ENCODE results near the gene TOMT.

- no peak for TF ChIP-seq POLR2A (IDR thresholded peaks at IDR 0.05)
- no peak for TF ChIP-seq CTCF (IDR thresholded peaks at IDR 0.05)
- TF ChIP-seq POLR2AphosphoS5 (IDR thresholded peaks at IDR 0.05) = no peak
- TF ChIP-seq EP300 (IDR thresholded peaks at IDR 0.05) = no peak
These were observed 5.3 kb upstream of the TOMT start for GRCh38 chr11:72100462-72100861.
